ENCODE data around the gene NR2F2. TPM values are rescaled to one million over a fixed set of nuclear protein-coding genes. Genes with fewer than 3 reads are reported as not detected.

Gene NR2F2
- polyA plus RNA-seq, 1 donor (not counting 4 experiments of a cell fraction or from before 2014, with no cell fraction given), result 19.5 TPM

DNA sequence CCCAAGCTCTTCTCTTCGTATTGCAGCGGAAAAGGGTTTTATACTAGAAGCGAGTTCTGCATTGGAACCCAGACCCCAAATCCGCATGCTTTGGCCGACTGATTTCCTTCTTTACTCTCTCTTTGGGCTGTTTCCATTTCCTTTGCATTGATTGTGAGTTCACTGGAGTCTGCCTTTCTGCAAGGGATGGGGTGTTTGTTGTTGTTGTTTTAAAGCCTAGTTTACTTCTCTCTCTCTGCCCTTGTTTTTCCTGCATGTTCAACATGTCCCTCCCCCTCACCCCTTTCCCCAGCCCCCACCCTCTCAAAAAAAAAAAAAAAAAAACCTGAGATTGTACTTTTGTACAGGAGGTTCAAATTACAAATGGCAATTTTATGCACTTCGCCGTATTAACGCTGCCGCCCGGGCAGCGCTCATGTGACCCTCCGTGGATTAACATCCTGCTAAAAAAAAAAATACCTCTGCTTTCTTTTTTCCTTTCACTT, 2.2 kb downstream of the NR2F2 start:
- H3K4me1 ChIP-seq (ENCODE audit: control insufficient read depth, extremely low read depth, insufficient read depth, low read length), result peaks cover 49% of the 10 kb centered on the region
- no peaks in the 10 kb centered on the region for H3K9me3 ChIP-seq (ENCODE audit: control insufficient read depth, low read depth, low read length)
- H3K9ac ChIP-seq (ENCODE audit: control insufficient read depth, extremely low read depth, insufficient read depth, low read length), result peak overlapping the region; percentile 92
- dilution Hi-C loops (cut with MboI; ENCODE audit: extremely low pct_ligation_motif_present, low sequenced_read_pairs), result no loop called here
- H3K36me3 ChIP-seq (ENCODE audit: control insufficient read depth in 2 of 2, extremely low read depth in 1 of 2, insufficient read depth in 2 of 2, low read length in 2 of 2), result peaks cover 17 to 28% of the 10 kb centered on the region in 2 experiments
- H3K27me3 ChIP-seq (ENCODE audit: control insufficient read depth, extremely low read depth, insufficient read depth, low read length), result no peaks in the 10 kb centered on the region
- no peak overlapping the region for H2AFZ ChIP-seq (ENCODE audit: control insufficient read depth, low read length)
- TF ChIP-seq CTCF (optimal IDR thresholded peaks at IDR 0.05 in 1 of 3, IDR thresholded peaks at IDR 0.05 in 1 of 3, conservative IDR thresholded peaks at IDR 0.05 in 1 of 3; ENCODE audit: extremely low read depth in 1 of 3, insufficient read depth in 2 of 3, low read length in 3 of 3), result no peak
- TF ChIP-seq EZH2 (IDR thresholded peaks at IDR 0.05; ENCODE audit: low read length), result no peak
- peak overlapping the region; percentile 90 for H3K27ac ChIP-seq (ENCODE audit: control insufficient read depth, insufficient read depth, low read length)
- H3K79me2 ChIP-seq (ENCODE audit: control insufficient read depth, insufficient read depth, low read length), result peaks cover 87% of the 10 kb centered on the region
- DNase-seq (ENCODE audit: low read depth, low spot score) (no peak), FAIRE-seq (no peak)
- peak overlapping the region; percentile 93 for H3K4me2 ChIP-seq (ENCODE audit: control insufficient read depth, extremely low read depth, insufficient read depth, low read depth, low read length)
- H3K4me3 ChIP-seq (ENCODE audit: control insufficient read depth in 2 of 3, extremely low read depth in 1 of 3, insufficient read depth in 2 of 3, low read depth in 1 of 3, low read length in 3 of 3), result peak overlapping the region; percentile 74 to 98 (median 97)
- no peaks in the 10 kb centered on the region for H4K20me1 ChIP-seq (ENCODE audit: control insufficient read depth, extremely low read depth, insufficient read depth, low read length)
- H3K9me1 ChIP-seq (ENCODE audit: control insufficient read depth, extremely low read depth, insufficient read depth, low read length), result no peaks in the 10 kb centered on the region

GRCh38 chr15:96333131-96334016, 2.9 kb downstream of the NR2F2 start:
- Histone ChIP-seq H4K20me1 (ENCODE audit: control insufficient read depth, extremely low read depth, insufficient read depth, low read length) (no peaks in the 10 kb centered on the region), H2AFZ (ENCODE audit: control insufficient read depth, low read length) (no peak overlapping the region)
- no peak for FAIRE-seq

More at GRCh38 chr15:96333131-96334016, 2.9 kb downstream of the NR2F2 start:
- H3K27ac ChIP-seq (ENCODE audit: control insufficient read depth, insufficient read depth, low read length), result peak overlapping the region; percentile 90
- H3K9ac ChIP-seq (ENCODE audit: control insufficient read depth, extremely low read depth, insufficient read depth, low read length), result peak overlapping the region; percentile 92
- no peak for DNase-seq (ENCODE audit: low read depth, low spot score)
- no peaks in the 10 kb centered on the region for H3K9me1 ChIP-seq (ENCODE audit: control insufficient read depth, extremely low read depth, insufficient read depth, low read length)
- H3K9me3 ChIP-seq (ENCODE audit: control insufficient read depth, low read depth, low read length), result no peaks in the 10 kb centered on the region
- H3K36me3 ChIP-seq (ENCODE audit: control insufficient read depth in 2 of 2, extremely low read depth in 1 of 2, insufficient read depth in 2 of 2, low read length in 2 of 2), result peaks cover 17 to 28% of the 10 kb centered on the region in 2 experiments
- peaks cover 44% of the 10 kb centered on the region for H3K4me1 ChIP-seq (ENCODE audit: control insufficient read depth, extremely low read depth, insufficient read depth, low read length)
- H3K4me3 ChIP-seq (ENCODE audit: control insufficient read depth in 2 of 3, extremely low read depth in 1 of 3, insufficient read depth in 2 of 3, low read depth in 1 of 3, low read length in 3 of 3), result peak overlapping the region; percentile 74 to 98 (median 97)
- H3K4me2 ChIP-seq (ENCODE audit: control insufficient read depth, extremely low read depth, insufficient read depth, low read depth, low read length), result peak overlapping the region; percentile 93
- dilution Hi-C loops (cut with MboI; ENCODE audit: extremely low pct_ligation_motif_present, low sequenced_read_pairs), result no loop called here
- H3K27me3 ChIP-seq (ENCODE audit: control insufficient read depth, extremely low read depth, insufficient read depth, low read length), result no peaks in the 10 kb centered on the region
- TF ChIP-seq EZH2 (IDR thresholded peaks at IDR 0.05; ENCODE audit: low read length) (no peak), CTCF (optimal IDR thresholded peaks at IDR 0.05 in 1 of 3, IDR thresholded peaks at IDR 0.05 in 1 of 3, conservative IDR thresholded peaks at IDR 0.05 in 1 of 3; ENCODE audit: extremely low read depth in 1 of 3, insufficient read depth in 2 of 3, low read length in 3 of 3) (no peak)
- peaks cover 87% of the 10 kb centered on the region for H3K79me2 ChIP-seq (ENCODE audit: control insufficient read depth, insufficient read depth, low read length)

Data from keratinocyte (primary cell).